Gastrocnemius medialis (tissue), 4 donors: ENCODE data around the gene FLNB.

Experiments
- CTCF ChIP-seq, 5 experiments: fragments of 450-650 bp in 3 of 5; fragments of 200-600 bp in 2 of 5; sonication (generic) in 2 of 5; IDR thresholded peaks in 4 of 5; conservative IDR thresholded peaks in 1 of 5; 1 replicate in 4 of 5; 2 replicates in 1 of 5; pipeline ENCODE4 v1.5.1; 2016 to 2019; ENCODE audit warnings: antibody characterized with exemption in 5 of 5, mild to moderate bottlenecking in 3 of 5, moderate library complexity in 3 of 5
- POLR2A ChIP-seq, 2 donors: fragments of 450-650 bp; IDR thresholded peaks; one replicate each; pipeline ENCODE4 v1.6.1; 2017; ENCODE audit warnings: antibody characterized with exemption in 2 of 2, mild to moderate bottlenecking in 2 of 2, moderate library complexity in 2 of 2

GRCh38 chr3:58189691-58190090, 181.5 kb downstream of the FLNB start:
- TF ChIP-seq CTCF (IDR thresholded peaks at IDR 0.05 in 4 of 5, conservative IDR thresholded peaks at IDR 0.05 in 1 of 5) (no peak), POLR2A (IDR thresholded peaks at IDR 0.05) (no peak)
